ENCODE data around the gene RBFOX2.
A peak's percentile ranks its signal among the peaks of the same experiment; 100 is the strongest.

Gene RBFOX2

GRCh38 chr22:35746946-35747703 lies 281.5 kb downstream of the RBFOX2 start:
- Mint-ChIP-seq H3K27me3 (ENCODE audit: low read depth, poor library complexity) (no peaks in the 10 kb centered on the region), H3K27ac (no peak overlapping the region), H3K4me1 (peaks cover 31% of the 10 kb centered on the region), H3K9me3 (no peaks in the 10 kb centered on the region), H3K36me3 (ENCODE audit: low read depth) (peaks cover 49% of the 10 kb centered on the region), H3K4me3 (no peak overlapping the region)
- DNase-seq: no peak
- TF ChIP-seq CTCF (IDR thresholded peaks at IDR 0.05): no peak

- H3K9me3 Mint-ChIP-seq: no peaks in the 10 kb centered on the region
These were observed 282.4 kb downstream of the RBFOX2 start for GRCh38 chr22:35746248-35746647.

GRCh38 chr22:35743326-35743860 lies 285.2 kb downstream of the RBFOX2 start:
- peaks cover 9% of the 10 kb centered on the region for H3K4me1 Mint-ChIP-seq
- no peaks in the 10 kb centered on the region for H3K27me3 Mint-ChIP-seq (ENCODE audit: low read depth, poor library complexity)
- no peak overlapping the region for H3K27ac Mint-ChIP-seq
- no peak for TF ChIP-seq CTCF (IDR thresholded peaks at IDR 0.05)
- no peak for DNase-seq
- peaks cover 60% of the 10 kb centered on the region for H3K36me3 Mint-ChIP-seq (ENCODE audit: low read depth)
- no peaks in the 10 kb centered on the region for H3K9me3 Mint-ChIP-seq
- H3K4me3 Mint-ChIP-seq: no peak overlapping the region

More at GRCh38 chr22:35746248-35746647, 282.4 kb downstream of the RBFOX2 start:
- H3K4me3 Mint-ChIP-seq: no peak overlapping the region
- H3K36me3 Mint-ChIP-seq (ENCODE audit: low read depth): peaks cover 54% of the 10 kb centered on the region
- DNase-seq: no peak
- peaks cover 35% of the 10 kb centered on the region for H3K4me1 Mint-ChIP-seq
- H3K27ac Mint-ChIP-seq: no peak overlapping the region
- no peak for TF ChIP-seq CTCF (IDR thresholded peaks at IDR 0.05)
- H3K27me3 Mint-ChIP-seq (ENCODE audit: low read depth, poor library complexity): no peaks in the 10 kb centered on the region

- Mint-ChIP-seq H3K27me3 (ENCODE audit: low read depth, poor library complexity) (no peaks in the 10 kb centered on the region), H3K4me3 (no peak overlapping the region), H3K27ac (peak overlapping the region; percentile 85), H3K36me3 (ENCODE audit: low read depth) (peaks cover 69% of the 10 kb centered on the region), H3K4me1 (peaks cover 9% of the 10 kb centered on the region), H3K9me3 (no peaks in the 10 kb centered on the region)
- TF ChIP-seq CTCF (IDR thresholded peaks at IDR 0.05): no peak
- no peak for DNase-seq
These were observed 286.1 kb downstream of the RBFOX2 start for GRCh38 chr22:35742342-35743100.

GRCh38 chr22:35740616-35741015 lies 288.0 kb downstream of the RBFOX2 start:
- TF ChIP-seq CTCF (IDR thresholded peaks at IDR 0.05): no peak
- no peaks in the 10 kb centered on the region for H3K27me3 Mint-ChIP-seq (ENCODE audit: low read depth, poor library complexity)
- DNase-seq: no peak
- peaks cover 9% of the 10 kb centered on the region for H3K4me1 Mint-ChIP-seq
- peaks cover 77% of the 10 kb centered on the region for H3K36me3 Mint-ChIP-seq (ENCODE audit: low read depth)
- no peaks in the 10 kb centered on the region for H3K9me3 Mint-ChIP-seq
- H3K27ac Mint-ChIP-seq: no peak overlapping the region
- H3K4me3 Mint-ChIP-seq: no peak overlapping the region

Measured in nephron progenitor cell (in vitro differentiated cells).